PC-9 (cell line): ENCODE results near the gene ZNF593. TPM values are rescaled to one million over a fixed set of nuclear protein-coding genes. Genes with fewer than 3 reads are reported as not detected.

ENCODE experiments used
- BruUV-seq: library from RNA; stranded (reverse); fragments of 400-500 nt; replicated peaks from 2 replicates; lab custom pipeline; 2021; lab: Mats Ljungman, UMichigan
- CTCF ChIA-PET: fragments of 300-600 bp; sonication (Branson Sonifier 250); formaldehyde crosslinking; loops from one replicate; lab custom pipeline; 2022; ENCODE audit warnings: antibody characterized with exemption; lab: Charles Lee
- POLR2A ChIA-PET: fragments of 300-600 bp; sonication (Branson Sonifier 250); formaldehyde crosslinking; loops from one replicate; lab custom pipeline; 2022; ENCODE audit warnings: antibody characterized with exemption; ENCODE audit not compliant: unreplicated experiment; lab: Charles Lee
- DNase-seq, 2 experiments: peaks; one replicate each; pipeline versions ENCODE4 v3.0.0 to v3.0.0-alpha.2; 2015 to 2022; ENCODE audit warnings: mixed read lengths in 1 of 2
- H2AFZ ChIP-seq: fragments of 200-600 bp; sonication (generic); 2 replicates; pipeline ENCODE4 v1.8.1; 2017; ENCODE audit warnings: antibody characterized with exemption
- H3F3A ChIP-seq: fragments of 200-600 bp; sonication (generic); 2 replicates; pipeline ENCODE4 v1.8.1; 2017; ENCODE audit warnings: antibody characterized with exemption, mild to moderate bottlenecking, low read depth; ENCODE audit not compliant: insufficient read depth
- H3K27ac ChIP-seq: fragments of 200-600 bp; sonication (generic); 2 replicates; pipeline ENCODE4 v1.6.1; 2016; ENCODE audit warnings: mixed run types
- H3K27me3 ChIP-seq: fragments of 200-600 bp; sonication (generic); 2 replicates; pipeline ENCODE4 v1.6.1; 2016; ENCODE audit warnings: low read depth, mixed run types; ENCODE audit not compliant: insufficient read depth
- H3K36me3 ChIP-seq: fragments of 200-600 bp; sonication (generic); 2 replicates; pipeline ENCODE4 v1.6.1; 2016; ENCODE audit warnings: low read depth, mixed run types
- H3K4me1 ChIP-seq: fragments of 200-600 bp; sonication (generic); replicated peaks from 2 replicates; pipeline ENCODE4 v1.6.1; 2016; ENCODE audit warnings: mixed run types; ENCODE audit not compliant: insufficient read depth
- H3K4me2 ChIP-seq: fragments of 200-600 bp; sonication (generic); 2 replicates; pipeline ENCODE4 v1.6.1; 2017; ENCODE audit warnings: mixed run types
- H3K4me3 ChIP-seq: fragments of 200-600 bp; sonication (generic); 2 replicates; pipeline ENCODE4 v1.6.1; 2016; ENCODE audit warnings: mixed run types
- H3K79me2 ChIP-seq: fragments of 200-600 bp; sonication (generic); 2 replicates; pipeline ENCODE4 v1.6.1; 2017; ENCODE audit warnings: low read depth, mixed run types
- H3K9me2 ChIP-seq: fragments of 200-600 bp; sonication (generic); 2 replicates; pipeline ENCODE4 v1.8.1; 2017; ENCODE audit warnings: mild to moderate bottlenecking; ENCODE audit not compliant: insufficient read depth
- H3K9me3 ChIP-seq: fragments of 200-600 bp; sonication (generic); 2 replicates; pipeline ENCODE4 v1.8.1; 2016; ENCODE audit warnings: low read depth; ENCODE audit not compliant: insufficient read depth
- H4K20me1 ChIP-seq: fragments of 200-600 bp; sonication (generic); 2 replicates; pipeline ENCODE4 v1.8.1; 2017; ENCODE audit not compliant: insufficient read depth
- EZH2 ChIP-seq: fragments of 200-600 bp; sonication (generic); IDR thresholded peaks from 2 replicates; pipeline ENCODE4 v1.8.0; 2017; ENCODE audit warnings: antibody characterized with exemption, low read depth
- intact Hi-C: fragments of 100-400 bp; cut with micrococcal nuclease; formaldehyde crosslinking; loops from one replicate; pipeline ENCODE4 v1.10.0; 2022; ENCODE audit not compliant: unreplicated experiment
- total RNA-seq: library from RNA; stranded (reverse); gene quantifications from 2 replicates; pipeline ENCODE4 v1.2.3, GENCODE V29; 2021
- TF ChIP-seq, protein P1 (sequence below): fragments of 200-600 bp; sonication (generic); conservative IDR thresholded peaks from 2 replicates; pipeline ENCODE4 v1.6.1; 2017; ENCODE audit warnings: mixed run types, antibody characterized with exemption, mild to moderate bottlenecking, moderate library complexity

The ZNF593 gene
- total RNA-seq, 1 experiment from 2014 or later = 37.0 TPM

DNA sequence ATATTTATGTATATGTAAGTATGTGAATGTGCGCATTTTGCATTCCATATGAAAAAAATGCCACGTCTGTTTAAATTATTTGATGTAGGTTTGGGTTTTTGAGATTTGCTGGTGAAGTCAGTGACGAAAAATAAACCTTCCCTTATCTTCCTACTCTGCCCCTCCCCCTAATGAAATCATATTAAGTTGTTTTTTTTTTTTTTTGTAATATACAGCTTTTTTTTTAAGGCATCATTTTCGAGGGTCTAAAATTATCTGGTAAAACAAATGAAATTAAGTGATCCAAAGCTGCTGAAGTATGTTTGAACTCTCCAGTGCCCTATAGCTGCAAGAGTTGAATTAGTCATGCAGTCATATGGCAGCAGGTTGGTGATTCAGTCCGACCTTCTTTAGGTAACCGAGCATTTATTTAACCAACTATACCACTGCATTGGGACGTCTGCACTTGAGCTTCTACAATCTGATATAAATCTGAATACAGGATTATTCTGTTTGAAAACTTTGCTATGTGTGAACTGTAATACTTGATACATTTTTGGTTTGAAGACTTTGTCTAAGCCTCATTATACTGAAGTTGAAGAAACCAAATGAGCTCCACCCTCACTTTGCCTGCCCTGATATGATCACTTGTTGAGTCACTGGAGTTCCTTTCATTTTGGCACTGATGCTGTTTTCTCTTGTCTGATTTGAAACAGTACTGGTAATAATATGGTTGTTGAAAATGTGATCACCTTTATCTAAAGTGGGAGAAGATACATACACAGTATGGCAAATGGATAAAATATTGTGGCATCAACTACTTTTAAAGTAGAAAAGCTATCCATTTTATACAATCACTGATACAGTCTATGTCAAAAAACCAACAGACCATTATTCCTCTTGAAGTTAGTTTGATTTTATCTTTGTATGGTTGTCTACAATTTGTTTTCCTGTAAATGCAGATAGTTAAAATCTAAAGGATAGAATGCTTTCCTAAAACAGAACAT, 46.4 kb upstream of the ZNF593 start:
- H3K36me3 ChIP-seq = peaks cover 16% of the 10 kb centered on the region
- DNase-seq = peak in 1 of 2 experiments; percentile 68
- H3K27me3 ChIP-seq = no peaks in the 10 kb centered on the region
- H3K9me2 ChIP-seq = no peaks in the 10 kb centered on the region
- H3K4me1 ChIP-seq = peaks cover 68% of the 10 kb centered on the region
- POLR2A ChIA-PET = interaction anchor here (0.6 to 1.0 kb wide), 3 partner anchors 10 to 126 kb away, joined by 3 to 12 read pairs (median 5); partner anchors contain the start of gene PAFAH2
- peak overlapping the region; percentile 47; the same call in 1 of the 2 replicates for H3K4me3 ChIP-seq
- peak overlapping the region; percentile 95 for H3K27ac ChIP-seq
- BruUV-seq = no TSS peak
- peaks cover 53% of the 10 kb centered on the region for H3F3A ChIP-seq
- no peaks in the 10 kb centered on the region for H3K9me3 ChIP-seq
- H3K4me2 ChIP-seq = peak overlapping the region; percentile 74
- CTCF ChIA-PET = interaction anchor here (0.5 to 1.3 kb wide), 5 partner anchors 10 to 754 kb away, joined by 3 to 9 read pairs (median 3); no protein-coding TSS in a partner anchor
- no peak for TF ChIP-seq EZH2
- TF ChIP-seq, protein P1, sequence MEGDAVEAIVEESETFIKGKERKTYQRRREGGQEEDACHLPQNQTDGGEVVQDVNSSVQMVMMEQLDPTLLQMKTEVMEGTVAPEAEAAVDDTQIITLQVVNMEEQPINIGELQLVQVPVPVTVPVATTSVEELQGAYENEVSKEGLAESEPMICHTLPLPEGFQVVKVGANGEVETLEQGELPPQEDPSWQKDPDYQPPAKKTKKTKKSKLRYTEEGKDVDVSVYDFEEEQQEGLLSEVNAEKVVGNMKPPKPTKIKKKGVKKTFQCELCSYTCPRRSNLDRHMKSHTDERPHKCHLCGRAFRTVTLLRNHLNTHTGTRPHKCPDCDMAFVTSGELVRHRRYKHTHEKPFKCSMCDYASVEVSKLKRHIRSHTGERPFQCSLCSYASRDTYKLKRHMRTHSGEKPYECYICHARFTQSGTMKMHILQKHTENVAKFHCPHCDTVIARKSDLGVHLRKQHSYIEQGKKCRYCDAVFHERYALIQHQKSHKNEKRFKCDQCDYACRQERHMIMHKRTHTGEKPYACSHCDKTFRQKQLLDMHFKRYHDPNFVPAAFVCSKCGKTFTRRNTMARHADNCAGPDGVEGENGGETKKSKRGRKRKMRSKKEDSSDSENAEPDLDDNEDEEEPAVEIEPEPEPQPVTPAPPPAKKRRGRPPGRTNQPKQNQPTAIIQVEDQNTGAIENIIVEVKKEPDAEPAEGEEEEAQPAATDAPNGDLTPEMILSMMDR = no peak
- no peak overlapping the region for H2AFZ ChIP-seq
- intact Hi-C loops = no loop called here
- H3K79me2 ChIP-seq = peaks cover 25% of the 10 kb centered on the region
- H4K20me1 ChIP-seq = no peaks in the 10 kb centered on the region

DNA sequence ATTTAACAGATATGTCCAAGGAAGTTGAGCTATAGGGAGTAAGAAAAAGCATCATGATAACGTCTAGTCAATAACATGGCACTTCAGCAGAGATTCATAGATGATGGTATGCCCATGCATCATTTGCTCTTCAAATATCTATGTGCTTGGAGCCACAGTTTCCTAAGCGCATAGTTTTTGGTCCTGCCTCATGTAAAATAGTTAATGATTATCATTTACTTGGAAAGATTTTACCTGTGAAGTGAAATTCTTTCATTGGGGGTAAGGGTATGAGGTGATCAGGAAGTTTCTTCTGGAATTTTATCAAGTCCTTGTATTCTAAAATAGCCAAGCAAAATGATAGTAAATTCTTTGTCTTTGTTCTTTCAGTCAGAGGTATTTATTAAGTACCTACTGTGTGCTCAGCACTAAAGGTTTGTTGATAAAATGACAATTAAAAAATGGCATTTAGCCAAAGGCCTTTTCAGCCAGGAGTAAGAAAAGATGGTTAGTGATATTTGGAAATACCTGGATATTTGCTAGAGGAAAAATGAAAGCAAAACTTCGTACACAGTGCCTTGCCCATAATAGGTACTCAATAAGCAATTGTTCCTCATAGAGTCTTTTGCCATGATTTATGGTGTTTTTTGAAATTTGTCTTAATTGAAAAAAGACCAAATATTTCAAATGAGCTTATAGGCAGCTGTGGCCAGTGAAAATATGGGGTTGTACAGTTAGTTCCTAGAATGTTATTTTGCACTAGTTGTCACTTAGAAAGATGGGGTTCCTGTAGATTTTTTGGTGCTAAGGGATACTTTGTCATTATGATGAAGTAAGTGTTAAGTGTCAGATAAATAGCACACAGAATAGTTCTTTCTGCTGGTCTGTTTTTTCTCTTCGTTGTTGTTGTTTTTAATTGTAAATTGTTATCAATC, 45.0 kb upstream of the ZNF593 start:
- Histone ChIP-seq H3K4me2 (peak overlapping the region; percentile 74), H3K4me1 (peaks cover 68% of the 10 kb centered on the region), H4K20me1 (no peaks in the 10 kb centered on the region), H3K27me3 (no peaks in the 10 kb centered on the region), H2AFZ (no peak overlapping the region), H3K36me3 (peaks cover 16% of the 10 kb centered on the region), H3K79me2 (peaks cover 25% of the 10 kb centered on the region), H3F3A (peaks cover 53% of the 10 kb centered on the region), H3K27ac (peak overlapping the region; percentile 95), H3K4me3 (no peak overlapping the region), H3K9me3 (no peaks in the 10 kb centered on the region), H3K9me2 (no peaks in the 10 kb centered on the region)
- TF ChIP-seq EZH2 = no peak
- TF ChIP-seq, protein P1 = no peak
- no TSS peak for BruUV-seq
- ChIA-PET POLR2A (no interaction called here), CTCF (interaction anchor here (0.6 kb wide), 1 partner anchor 772 kb away, joined by 4 read pairs; no protein-coding TSS in a partner anchor)
- intact Hi-C loops = no loop called here
- DNase-seq = no peak

DNA sequence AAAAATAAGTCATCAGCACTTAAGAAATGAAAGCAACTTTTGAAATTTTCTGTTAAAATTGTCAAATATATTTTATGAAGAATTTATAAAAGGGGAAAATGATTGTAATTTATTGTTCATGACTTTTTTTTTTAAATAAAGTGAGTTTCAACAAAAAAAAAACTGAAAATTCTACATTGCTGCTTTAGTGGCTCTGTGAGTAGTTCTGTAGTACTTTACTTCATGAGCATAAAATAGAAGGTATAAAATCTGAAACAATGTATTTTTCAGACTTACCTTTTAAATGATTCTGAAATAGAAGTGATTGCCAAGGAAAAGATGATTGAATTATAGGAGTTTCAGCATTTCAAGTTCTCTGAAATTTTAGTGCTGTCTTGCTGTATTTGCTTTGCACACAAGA, 44.3 kb upstream of the ZNF593 start:
- no peak for DNase-seq
- Histone ChIP-seq H3K4me2 (peak overlapping the region; percentile 74), H3F3A (peaks cover 53% of the 10 kb centered on the region), H4K20me1 (no peaks in the 10 kb centered on the region), H3K36me3 (peaks cover 16% of the 10 kb centered on the region), H3K4me3 (peak overlapping the region; percentile 32; the same call in 1 of the 2 replicates), H3K79me2 (peaks cover 25% of the 10 kb centered on the region), H2AFZ (no peak overlapping the region), H3K9me2 (no peaks in the 10 kb centered on the region), H3K9me3 (no peaks in the 10 kb centered on the region), H3K27ac (peak overlapping the region; percentile 95), H3K27me3 (no peaks in the 10 kb centered on the region), H3K4me1 (peaks cover 68% of the 10 kb centered on the region)
- intact Hi-C loops = no loop called here
- POLR2A ChIA-PET = interaction anchor here (0.7 kb wide), 1 partner anchor 177 kb away, joined by 5 read pairs; no protein-coding TSS in a partner anchor
- CTCF ChIA-PET = interaction anchor here (1.6 kb wide), 1 partner anchor 11 kb away, joined by 4 read pairs; no protein-coding TSS in a partner anchor
- TF ChIP-seq, protein P1 = no peak
- no peak for TF ChIP-seq EZH2
- no TSS peak for BruUV-seq
